PFSK-1 (cell line): Measurements from ENCODE around the gene GBE1.

Experiments
- FOXP2 ChIP-seq: optimal IDR thresholded peaks from 2 replicates; pipeline ENCODE3; 2011; ENCODE audit warnings: borderline replicate concordance, control low read depth, inconsistent platforms; ENCODE audit not compliant: insufficient read depth; ENCODE audit errors: extremely low read length, extremely low read depth
- POLR2AphosphoS5 ChIP-seq: IDR thresholded peaks from 2 replicates; pipeline ENCODE4 v1.6.1; 2012; ENCODE audit warnings: low read depth, mild to moderate bottlenecking, control low read depth, low read length, moderate library complexity
- REST ChIP-seq, 2 experiments: IDR thresholded peaks; 2 replicates each; pipeline versions ENCODE4 v1.6.1 to v1.8.0; 2011 to 2012; ENCODE audit warnings: low read depth in 2 of 2, low read length in 2 of 2, control low read depth in 1 of 2, inconsistent platforms in 1 of 2, mild to moderate bottlenecking in 1 of 2, moderate library complexity in 1 of 2; ENCODE audit not compliant: insufficient read depth in 1 of 2
- SIN3A ChIP-seq: IDR thresholded peaks from 2 replicates; pipeline ENCODE4 v1.6.1; 2012; ENCODE audit warnings: mild to moderate bottlenecking, low read length, moderate library complexity, borderline replicate concordance; ENCODE audit not compliant: insufficient read depth
- TAF1 ChIP-seq: IDR thresholded peaks from 2 replicates; pipeline ENCODE4 v1.6.1; 2012; ENCODE audit warnings: low read length, control low read depth, borderline replicate concordance; ENCODE audit not compliant: insufficient read depth

The GBE1 gene

GRCh38 chr3:81650187-81650586 lies 111.3 kb downstream of the GBE1 start:
- TF ChIP-seq TAF1 (no peak), SIN3A (no peak), REST (IDR thresholded peaks at IDR 0.05; ENCODE audit: insufficient read depth in 1 of 2, low read depth in 2 of 2, low read length in 2 of 2) (no peak), FOXP2 (no peak), POLR2AphosphoS5 (no peak)

GRCh38 chr3:81645248-81645647 lies 116.2 kb downstream of the GBE1 start:
- TF ChIP-seq SIN3A (no peak), FOXP2 (no peak), TAF1 (no peak), POLR2AphosphoS5 (no peak)

- no peak for TF ChIP-seq FOXP2
Observed at GRCh38 chr3:81643721-81644120, 117.7 kb downstream of the GBE1 start.

- no peak for TF ChIP-seq SIN3A
- TF ChIP-seq FOXP2, result no peak
- TF ChIP-seq POLR2AphosphoS5, result no peak
- no peak for TF ChIP-seq TAF1
- no peak for TF ChIP-seq REST (IDR thresholded peaks at IDR 0.05; ENCODE audit: insufficient read depth in 1 of 2, low read depth in 2 of 2, low read length in 2 of 2)
Observed at GRCh38 chr3:81638480-81638879, 123.0 kb downstream of the GBE1 start.

- TF ChIP-seq TAF1 (no peak), FOXP2 (no peak), POLR2AphosphoS5 (no peak), SIN3A (no peak), REST (IDR thresholded peaks at IDR 0.05; ENCODE audit: insufficient read depth in 1 of 2, low read depth in 2 of 2, low read length in 2 of 2) (no peak)
Observed at GRCh38 chr3:81632659-81633058, 128.8 kb downstream of the GBE1 start.

GRCh38 chr3:81624756-81625155 lies 136.7 kb downstream of the GBE1 start:
- TF ChIP-seq SIN3A, result no peak

GRCh38 chr3:81622395-81622794 lies 139.1 kb downstream of the GBE1 start:
- no peak for TF ChIP-seq TAF1
- TF ChIP-seq POLR2AphosphoS5, result no peak
- no peak for TF ChIP-seq REST (IDR thresholded peaks at IDR 0.05; ENCODE audit: insufficient read depth in 1 of 2, low read depth in 2 of 2, low read length in 2 of 2)
- no peak for TF ChIP-seq FOXP2
- no peak for TF ChIP-seq SIN3A
